SH-SY5Y (cell line): ENCODE results near the gene KIAA2012.

Experiments
- GATA2 ChIP-seq: IDR thresholded peaks from 2 replicates; pipeline ENCODE4 v1.6.1; 2011; ENCODE audit warnings: mild to moderate bottlenecking, low read depth, low read length
- GATA3 ChIP-seq: IDR thresholded peaks from 2 replicates; pipeline ENCODE4 v1.6.1; 2011; ENCODE audit warnings: low read depth, mild to moderate bottlenecking, low read length, moderate library complexity

DNA sequence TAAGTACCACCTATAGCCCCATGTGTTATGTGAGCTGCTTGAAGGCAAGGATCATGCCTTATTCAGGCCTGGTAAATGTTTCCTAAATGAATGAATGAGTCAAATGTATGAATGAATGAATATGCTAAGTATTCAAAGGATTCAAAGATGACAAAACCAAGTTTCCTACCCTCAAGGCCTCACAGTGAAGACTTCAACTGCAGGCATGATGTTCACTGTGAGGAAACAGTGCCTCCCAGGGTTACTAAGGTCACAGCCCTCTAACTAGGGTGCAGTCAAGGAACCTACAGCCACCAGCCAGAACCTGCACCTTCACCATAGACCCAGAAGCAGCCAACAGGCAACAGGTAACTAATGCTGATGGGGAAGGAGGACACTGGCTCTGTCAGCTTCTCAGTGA, 96.1 kb downstream of the KIAA2012 start:
- TF ChIP-seq GATA2: no peak
- TF ChIP-seq GATA3: no peak
